ENCODE results near the gene DTD1.

DNA sequence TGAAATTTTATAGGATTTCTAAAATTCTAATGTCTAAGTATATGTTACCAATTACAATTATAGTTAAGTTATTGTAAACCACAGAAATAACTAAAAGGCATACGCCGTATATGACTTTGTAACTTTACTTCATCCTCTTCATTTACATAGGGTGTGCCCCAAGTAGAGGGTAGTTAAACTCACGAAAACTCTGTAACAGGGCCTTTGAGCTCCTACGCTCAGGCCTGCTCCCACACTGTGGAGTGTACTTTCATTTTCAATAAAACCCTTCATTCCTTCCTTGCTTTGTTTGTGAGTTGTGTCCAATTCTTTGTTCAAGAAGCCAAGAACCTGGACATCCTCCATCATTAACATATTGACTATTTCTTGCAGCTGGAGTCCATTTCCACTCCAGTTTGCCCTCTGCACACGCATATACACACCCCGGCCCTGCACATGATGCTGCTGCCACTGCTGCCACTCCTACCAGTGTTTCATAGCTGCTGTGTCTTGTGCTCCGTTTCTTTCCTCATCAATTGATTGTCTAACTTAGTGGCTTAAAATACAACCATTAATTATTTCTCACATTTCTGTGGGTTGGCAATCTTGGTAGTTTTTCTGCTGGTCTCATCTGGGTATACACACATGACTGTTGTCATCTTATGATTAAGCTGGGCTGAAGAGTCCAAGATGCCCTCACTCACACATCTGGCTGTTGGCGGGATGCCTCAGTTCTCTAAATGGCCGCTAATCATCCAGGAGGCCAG is 192.7 kb downstream of the DTD1 start:
- TF ChIP-seq POLR2A (IDR thresholded peaks at IDR 0.05), result no peak
- TF ChIP-seq, protein P1, sequence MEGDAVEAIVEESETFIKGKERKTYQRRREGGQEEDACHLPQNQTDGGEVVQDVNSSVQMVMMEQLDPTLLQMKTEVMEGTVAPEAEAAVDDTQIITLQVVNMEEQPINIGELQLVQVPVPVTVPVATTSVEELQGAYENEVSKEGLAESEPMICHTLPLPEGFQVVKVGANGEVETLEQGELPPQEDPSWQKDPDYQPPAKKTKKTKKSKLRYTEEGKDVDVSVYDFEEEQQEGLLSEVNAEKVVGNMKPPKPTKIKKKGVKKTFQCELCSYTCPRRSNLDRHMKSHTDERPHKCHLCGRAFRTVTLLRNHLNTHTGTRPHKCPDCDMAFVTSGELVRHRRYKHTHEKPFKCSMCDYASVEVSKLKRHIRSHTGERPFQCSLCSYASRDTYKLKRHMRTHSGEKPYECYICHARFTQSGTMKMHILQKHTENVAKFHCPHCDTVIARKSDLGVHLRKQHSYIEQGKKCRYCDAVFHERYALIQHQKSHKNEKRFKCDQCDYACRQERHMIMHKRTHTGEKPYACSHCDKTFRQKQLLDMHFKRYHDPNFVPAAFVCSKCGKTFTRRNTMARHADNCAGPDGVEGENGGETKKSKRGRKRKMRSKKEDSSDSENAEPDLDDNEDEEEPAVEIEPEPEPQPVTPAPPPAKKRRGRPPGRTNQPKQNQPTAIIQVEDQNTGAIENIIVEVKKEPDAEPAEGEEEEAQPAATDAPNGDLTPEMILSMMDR (IDR thresholded peaks at IDR 0.05), result no peak

Measured in breast epithelium (tissue), 3 donors.